Testis (tissue), 3 donors: ENCODE results near the gene USF1. TPM values are rescaled to one million over a fixed set of nuclear protein-coding genes. Genes with fewer than 3 reads are reported as not detected.
A peak's percentile ranks its signal among the peaks of the same experiment; 100 is the strongest.

Experiments
- DNase-seq: peaks from one replicate; pipeline ENCODE4 v3.0.0-alpha.2; 2019
- H3K27ac ChIP-seq, 2 donors: fragments of 200-600 bp; sonication (generic); one replicate each; pipeline ENCODE4 v1.5.1; 2019
- H3K27me3 ChIP-seq: fragments of 200-600 bp; sonication (generic); one replicate; pipeline ENCODE4 v1.5.1; 2019
- H3K36me3 ChIP-seq: fragments of 200-600 bp; sonication (generic); one replicate; pipeline ENCODE4 v1.5.1; 2017; ENCODE audit warnings: low read depth; ENCODE audit errors: missing control alignments
- H3K4me1 ChIP-seq: fragments of 200-600 bp; sonication (generic); one replicate; pipeline ENCODE4 v1.5.1; 2019
- H3K4me3 ChIP-seq, 2 donors: fragments of 200-600 bp; sonication (generic); one replicate each; pipeline ENCODE4 v1.5.1; 2017 to 2019
- H3K9me3 ChIP-seq: fragments of 200-600 bp; sonication (generic); one replicate; pipeline ENCODE4 v1.5.1; 2017
- POLR2A ChIP-seq: fragments of 450-650 bp; IDR thresholded peaks from one replicate; pipeline ENCODE4 v1.6.1; 2017; ENCODE audit warnings: antibody characterized with exemption, mild to moderate bottlenecking, moderate library complexity
- WGBS, 2 donors: methylation state at CpG; one replicate each; pipeline ENCODE4 v1.1.5; 2018; 5-methylcytosine and 5-hydroxymethylcytosine counted together
- intact Hi-C: fragments of 100-400 bp; cut with DNase I; formaldehyde crosslinking; loops from one replicate; pipeline ENCODE4 v1.15.1; 2023; ENCODE audit warnings: low total_unique reads
- polyA plus RNA-seq: library from polyadenylated mRNA; stranded (reverse); fragments of 350-450 nt; fragmentation: Illumina TruSeq; extraction: RNeasy Lipid Tissue Mini Kit (QIAGEN cat#74804); gene quantifications from one replicate; pipeline ENCODE4 v1.2.3, GENCODE V29; 2014; ENCODE audit warnings: low read depth, low replicate concordance; ENCODE audit not compliant: insufficient read depth
- total RNA-seq, 2 donors: library from RNA; depleted of rRNA; stranded (reverse); fragments of >200 nt; gene quantifications; one replicate each; pipeline ENCODE4 v1.2.3, GENCODE V29; 2016
- TF ChIP-seq, protein P1 (sequence below), 3 experiments: fragments of 450-650 bp in 2 of 3; fragments of 200-600 bp in 1 of 3; sonication (generic) in 1 of 3; IDR thresholded peaks; one replicate each; pipeline ENCODE4 v1.5.1; 2016 to 2019; ENCODE audit warnings: antibody characterized with exemption in 3 of 3, mild to moderate bottlenecking in 2 of 3, moderate library complexity in 1 of 3

USF1 gene
- total and polyA plus RNA-seq, 3 donors from 2014 or later: 38.8 to 61.9 (median 50.8) TPM

DNA sequence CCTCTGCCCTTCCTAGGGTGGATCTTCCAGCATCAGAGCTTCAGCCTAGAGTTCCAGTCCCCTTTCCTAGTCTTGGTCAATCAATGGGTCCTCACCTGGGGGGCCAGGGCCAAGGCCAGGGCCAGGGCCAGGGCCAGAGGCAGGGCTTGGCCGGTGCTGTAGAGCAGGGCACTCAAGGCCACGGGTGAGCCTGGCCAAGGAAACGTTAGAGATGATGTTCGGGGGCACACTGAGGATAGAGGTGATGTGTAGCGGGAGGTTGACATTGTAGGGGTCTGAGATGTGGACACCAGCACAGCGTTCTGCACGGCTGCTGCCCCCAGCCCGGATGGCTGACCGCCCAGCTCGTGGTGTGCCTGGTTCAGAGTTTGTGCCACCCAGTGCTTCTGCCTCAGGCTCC, 5.4 kb upstream of the USF1 start:
- no peak for DNase-seq
- no peaks in the 10 kb centered on the region for H3K36me3 ChIP-seq
- no peaks in the 10 kb centered on the region for H3K9me3 ChIP-seq
- 90 to 95% methylated on average over 7 to 10 of the region's 10 CpGs for WGBS, 2 donors
- H3K4me1 ChIP-seq: no peaks in the 10 kb centered on the region
- no peak overlapping the region for H3K27ac ChIP-seq
- intact Hi-C loops: no loop called here
- TF ChIP-seq, protein P1, sequence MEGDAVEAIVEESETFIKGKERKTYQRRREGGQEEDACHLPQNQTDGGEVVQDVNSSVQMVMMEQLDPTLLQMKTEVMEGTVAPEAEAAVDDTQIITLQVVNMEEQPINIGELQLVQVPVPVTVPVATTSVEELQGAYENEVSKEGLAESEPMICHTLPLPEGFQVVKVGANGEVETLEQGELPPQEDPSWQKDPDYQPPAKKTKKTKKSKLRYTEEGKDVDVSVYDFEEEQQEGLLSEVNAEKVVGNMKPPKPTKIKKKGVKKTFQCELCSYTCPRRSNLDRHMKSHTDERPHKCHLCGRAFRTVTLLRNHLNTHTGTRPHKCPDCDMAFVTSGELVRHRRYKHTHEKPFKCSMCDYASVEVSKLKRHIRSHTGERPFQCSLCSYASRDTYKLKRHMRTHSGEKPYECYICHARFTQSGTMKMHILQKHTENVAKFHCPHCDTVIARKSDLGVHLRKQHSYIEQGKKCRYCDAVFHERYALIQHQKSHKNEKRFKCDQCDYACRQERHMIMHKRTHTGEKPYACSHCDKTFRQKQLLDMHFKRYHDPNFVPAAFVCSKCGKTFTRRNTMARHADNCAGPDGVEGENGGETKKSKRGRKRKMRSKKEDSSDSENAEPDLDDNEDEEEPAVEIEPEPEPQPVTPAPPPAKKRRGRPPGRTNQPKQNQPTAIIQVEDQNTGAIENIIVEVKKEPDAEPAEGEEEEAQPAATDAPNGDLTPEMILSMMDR (IDR thresholded peaks at IDR 0.05): no peak
- TF ChIP-seq POLR2A: no peak
- no peaks in the 10 kb centered on the region for H3K27me3 ChIP-seq
- no peak overlapping the region for H3K4me3 ChIP-seq

DNA sequence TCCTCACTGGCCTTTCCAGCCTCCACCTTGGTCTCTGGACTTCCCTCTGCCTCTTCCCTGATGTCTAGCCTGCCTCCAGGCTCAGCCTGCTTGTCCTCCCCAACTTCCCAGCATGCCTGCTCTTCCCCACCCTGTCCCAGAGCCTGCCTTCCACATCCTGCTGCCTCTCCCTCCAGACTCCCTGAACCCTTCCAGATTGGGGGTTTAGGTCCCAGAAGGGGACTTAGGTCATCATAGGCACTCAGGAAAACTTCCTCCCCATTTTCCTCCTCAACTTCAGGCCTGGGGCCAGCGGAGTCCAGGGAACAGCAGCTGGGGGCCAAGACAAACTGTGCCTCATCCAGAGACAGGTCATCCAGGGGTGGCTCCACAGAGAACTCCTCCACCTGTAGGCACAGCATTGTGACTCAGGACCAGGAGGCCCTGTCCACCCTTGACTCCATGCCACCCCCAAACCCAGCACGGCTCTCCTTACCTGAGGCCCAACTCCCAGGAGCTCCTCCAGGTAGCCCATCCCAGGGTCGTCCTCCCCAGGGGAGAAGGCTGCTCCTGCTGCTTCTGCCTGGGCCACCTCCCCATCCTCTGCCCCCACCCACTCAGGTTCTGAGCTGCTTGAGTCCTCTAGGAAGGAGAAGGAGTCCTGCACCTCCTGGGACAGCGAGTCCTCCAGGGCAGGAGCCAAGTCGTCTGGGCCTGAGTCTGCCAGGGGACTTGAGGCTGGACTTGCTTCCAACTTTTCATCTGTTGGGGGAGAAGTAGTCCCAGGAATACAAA, 3.4 kb upstream of the USF1 start:
- WGBS, 2 donors: 89 to 92% methylated on average over 4 to 5 of the region's 5 CpGs
- Histone ChIP-seq H3K4me1 (peaks cover 5% of the 10 kb centered on the region), H3K27ac (no peak overlapping the region), H3K36me3 (no peaks in the 10 kb centered on the region), H3K27me3 (no peaks in the 10 kb centered on the region), H3K4me3 (no peak overlapping the region), H3K9me3 (no peaks in the 10 kb centered on the region)
- no peak for TF ChIP-seq POLR2A
- TF ChIP-seq, protein P1 (IDR thresholded peaks at IDR 0.05): no peak
- intact Hi-C loops: no loop called here
- DNase-seq: no peak

DNA sequence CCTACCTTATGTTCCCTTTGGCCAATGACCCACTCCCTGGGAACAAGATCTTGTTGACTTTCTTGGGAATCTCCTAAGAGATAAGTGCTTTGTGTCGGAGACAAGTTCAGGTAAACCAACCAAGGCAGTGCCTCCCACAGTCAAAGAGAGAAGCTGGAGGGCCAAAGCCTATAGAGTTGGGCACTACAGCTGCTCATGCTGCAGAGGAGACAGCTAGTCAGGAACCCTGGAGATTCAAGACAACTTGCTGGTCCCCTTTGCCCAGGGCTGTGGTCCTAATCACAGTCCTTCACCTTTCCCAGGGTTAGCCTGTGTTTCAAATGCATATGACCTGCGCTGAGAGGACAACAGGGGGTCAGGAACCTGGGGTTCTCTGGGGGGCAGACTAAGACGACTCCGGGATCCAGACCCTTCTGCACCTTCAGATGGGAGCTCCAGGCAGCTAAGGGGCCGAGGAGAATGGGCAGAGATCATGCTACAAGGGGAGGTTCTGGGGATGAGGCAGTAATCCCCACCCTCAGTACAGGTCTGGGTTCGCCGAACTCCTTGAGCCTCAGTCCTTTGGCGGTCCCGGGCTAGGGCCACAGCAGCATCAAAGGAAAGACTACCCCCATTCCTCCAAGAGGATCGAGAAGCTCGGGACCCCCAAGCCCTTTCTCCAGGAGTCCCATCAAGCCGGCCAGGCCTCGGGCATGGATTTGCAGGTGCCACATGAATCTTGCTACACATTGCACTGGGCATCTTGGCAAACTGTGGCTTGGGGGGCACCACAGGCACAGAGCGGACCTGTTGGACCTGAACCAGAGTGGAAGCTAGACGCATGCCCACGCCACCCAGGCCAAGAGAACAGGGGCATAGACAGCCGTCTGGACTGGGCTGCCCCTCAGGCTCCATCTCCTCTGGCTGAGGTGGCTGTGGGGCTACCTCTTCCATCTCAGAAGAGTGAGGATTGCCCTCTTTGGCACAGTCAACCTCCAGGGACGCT, 2.0 kb upstream of the USF1 start:
- intact Hi-C loops: no loop called here
- no peak for DNase-seq
- 82 to 89% methylated on average over 12 to 18 of the region's 18 CpGs for WGBS, 2 donors

DNA sequence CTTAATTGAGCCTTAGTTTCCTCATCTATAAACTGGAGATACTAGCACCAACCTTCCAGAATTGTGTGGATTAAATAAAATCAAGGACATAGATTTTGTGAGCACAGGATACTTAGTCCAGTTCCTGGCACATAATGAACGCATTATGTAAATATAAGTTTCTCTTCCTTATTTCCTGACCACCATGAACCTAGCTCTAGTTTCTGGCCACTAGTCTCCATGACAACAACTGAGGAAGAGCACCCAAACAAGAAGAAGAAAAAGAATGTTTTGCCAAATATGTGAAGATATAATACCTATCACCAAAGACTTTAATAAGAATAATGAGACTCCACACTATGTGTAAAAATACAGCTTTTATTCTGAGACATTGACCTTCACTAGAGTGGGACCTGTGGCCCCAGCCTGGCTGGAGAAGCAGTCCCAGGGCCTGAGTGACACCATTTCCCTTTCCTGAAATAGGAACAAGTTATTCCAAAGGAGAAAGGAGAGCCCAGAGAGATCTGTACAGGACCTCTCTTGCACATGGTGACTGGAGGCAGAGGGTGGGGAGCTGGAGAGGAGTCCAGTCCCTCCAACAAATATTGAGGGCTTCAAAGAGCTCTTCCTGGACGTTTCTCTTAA, 940 bp upstream of the USF1 start:
- Histone ChIP-seq H3K9me3 (no peaks in the 10 kb centered on the region), H3K4me1 (peaks cover 8% of the 10 kb centered on the region), H3K36me3 (no peaks in the 10 kb centered on the region), H3K4me3 (peak overlapping the region; percentile 77 to 98), H3K27ac (peak overlapping the region; percentile 91 to 92), H3K27me3 (no peaks in the 10 kb centered on the region)
- DNase-seq: no peak
- intact Hi-C loops: no loop called here
- TF ChIP-seq, protein P1 (IDR thresholded peaks at IDR 0.05): no peak
- no peak for TF ChIP-seq POLR2A
- 30 to 62% methylated on average over 2 of the region's 2 CpGs for WGBS, 2 donors

More for the DNA sequence above, 2.0 kb upstream of the USF1 start:
- H3K27me3 ChIP-seq: no peaks in the 10 kb centered on the region
- H3K4me1 ChIP-seq: peaks cover 8% of the 10 kb centered on the region
- no peak overlapping the region for H3K4me3 ChIP-seq
- no peak overlapping the region for H3K27ac ChIP-seq
- H3K9me3 ChIP-seq: no peaks in the 10 kb centered on the region
- TF ChIP-seq, protein P1 (IDR thresholded peaks at IDR 0.05): no peak
- no peak for TF ChIP-seq POLR2A
- no peaks in the 10 kb centered on the region for H3K36me3 ChIP-seq
